Progenitor cell of endocrine pancreas (in vitro differentiated cells): Measurements from ENCODE around the gene G3BP1. TPM values are rescaled to one million over a fixed set of nuclear protein-coding genes. Genes with fewer than 3 reads are reported as not detected.
"Not testable (repeated sequence)": the region's sequence is repeated elsewhere in the genome, so short reads cannot be mapped to it uniquely, and the experiment has no call there.

Experiments used
- DNase-seq: peaks from one replicate; pipeline ENCODE4 v3.0.0; 2021; ENCODE audit warnings: low spot score; ENCODE audit not compliant: unreplicated experiment
- H3K27ac Mint-ChIP-seq: 2 replicates; pipeline ENCODE4 v1.8.0; 2021; ENCODE audit warnings: mild to moderate bottlenecking, moderate library complexity, mixed read lengths
- H3K27me3 Mint-ChIP-seq: 2 replicates; pipeline ENCODE4 v1.8.0; 2021; ENCODE audit warnings: mixed read lengths
- H3K36me3 Mint-ChIP-seq: 2 replicates; pipeline ENCODE4 v1.8.0; 2022; ENCODE audit warnings: mixed read lengths; ENCODE audit not compliant: insufficient read depth
- H3K4me1 Mint-ChIP-seq: 2 replicates; pipeline ENCODE4 v1.8.0; 2021; ENCODE audit warnings: low read depth, mixed read lengths
- H3K4me3 Mint-ChIP-seq: 2 replicates; pipeline ENCODE4 v1.8.0; 2021; ENCODE audit warnings: low read depth, mild to moderate bottlenecking, moderate library complexity, mixed read lengths
- H3K9me3 Mint-ChIP-seq: 2 replicates; pipeline ENCODE4 v1.8.0; 2021; ENCODE audit warnings: low read depth, mixed read lengths
- CTCF ChIP-seq: fragments of 200-600 bp; sonication (generic); IDR thresholded peaks from one replicate; pipeline ENCODE4 v1.5.0; 2021; ENCODE audit warnings: antibody characterized with exemption, mild to moderate bottlenecking; ENCODE audit not compliant: unreplicated experiment
- total RNA-seq: library from RNA; stranded (reverse); gene quantifications from 2 replicates; pipeline ENCODE4 v1.2.1, GENCODE V29; 2021

Gene G3BP1
- total RNA-seq, 1 donor from 2014 or later = 220 TPM

GRCh38 chr5:151856861-151857260 lies 85.1 kb downstream of the G3BP1 start:
- Mint-ChIP-seq H3K36me3 (no peaks in the 10 kb centered on the region), H3K27ac (no peak overlapping the region), H3K4me1 (no peaks in the 10 kb centered on the region), H3K4me3 (no peak overlapping the region), H3K9me3 (no peaks in the 10 kb centered on the region), H3K27me3 (no peaks in the 10 kb centered on the region)
- TF ChIP-seq CTCF = no peak
- no peak for DNase-seq

- not testable (repeated sequence) for H3K9me3 Mint-ChIP-seq, DNase-seq, H3K27me3 Mint-ChIP-seq, H3K4me1 Mint-ChIP-seq, H3K27ac Mint-ChIP-seq, H3K4me3 Mint-ChIP-seq, H3K36me3 Mint-ChIP-seq
Measured at GRCh38 chr5:151860867-151861266, 89.1 kb downstream of the G3BP1 start.

Other genes starting within 250 kb of the G3BP1 start
- 0.05 and 0.07 TPM in 2 replicates for gene FAT2, start 180.6 kb upstream of the G3BP1 start, total RNA-seq
- 55.2 and 83.9 TPM in 2 replicates for gene SPARC, start 85.0 kb upstream of the G3BP1 start, total RNA-seq
- gene ATOX1, start 13.3 kb upstream of the G3BP1 start, total RNA-seq = 93.8 and 108 TPM in 2 replicates
- not detected in 2 replicates for gene GLRA1, start 152.9 kb downstream of the G3BP1 start, total RNA-seq